Naive B cell (primary cell): ENCODE results near the gene PIP4K2A. TPM values are rescaled to one million over a fixed set of nuclear protein-coding genes. Genes with fewer than 3 reads are reported as not detected.

Experiments used
- ATAC-seq, 2 donors: fragments of 150-1000 bp; cut with Tn5 transposase; 2 replicates each; pipeline ENCODE4 v1.10.0; 2021; ENCODE audit warnings: low read depth in 2 of 2, mild to moderate bottlenecking in 2 of 2, moderate library complexity in 2 of 2
- DNase-seq: peaks from one replicate; pipeline ENCODE4 v3.0.0; 2022
- H3K27ac Mint-ChIP-seq, 6 donors: one replicate each; pipeline ENCODE4 v1.8.0; 2020 to 2022; ENCODE audit warnings: mild to moderate bottlenecking in 6 of 6, mixed read lengths in 6 of 6, moderate library complexity in 5 of 6, inconsistent platforms in 2 of 6
- H3K27me3 Mint-ChIP-seq, 3 donors: one replicate each; pipeline ENCODE4 v1.8.0; 2021 to 2022; ENCODE audit warnings: mixed read lengths in 3 of 3, mild to moderate bottlenecking in 1 of 3
- H3K36me3 Mint-ChIP-seq, 2 donors: one replicate each; pipeline ENCODE4 v1.8.0; 2020 to 2022; ENCODE audit warnings: mixed read lengths in 2 of 2, inconsistent platforms in 1 of 2, mild to moderate bottlenecking in 1 of 2
- H3K4me1 Mint-ChIP-seq, 3 donors: one replicate each; pipeline ENCODE4 v1.8.0; 2020 to 2022; ENCODE audit warnings: mixed read lengths in 3 of 3, inconsistent platforms in 1 of 3, mild to moderate bottlenecking in 1 of 3, moderate library complexity in 1 of 3
- H3K4me3 Mint-ChIP-seq, 8 donors: one replicate each; pipeline ENCODE4 v1.8.0; 2020 to 2022; ENCODE audit warnings: mild to moderate bottlenecking in 8 of 8, mixed read lengths in 8 of 8, moderate library complexity in 8 of 8, inconsistent platforms in 2 of 8
- H3K9me3 Mint-ChIP-seq, 7 donors: one replicate each; pipeline ENCODE4 v1.8.0; 2020 to 2022; ENCODE audit warnings: mixed read lengths in 7 of 7, mild to moderate bottlenecking in 5 of 7, inconsistent platforms in 2 of 7, moderate library complexity in 1 of 7
- polyA plus RNA-seq, 6 donors: library from polyadenylated mRNA; unstranded; fragments of 300-500 nt; fragmentation: Illumina TruSeq; gene quantifications; one replicate each; pipeline ENCODE4 v1.2.3, GENCODE V29; 2021; ENCODE audit warnings: low read depth in 6 of 6

PIP4K2A gene
- polyA plus RNA-seq, 6 donors from 2014 or later = 16.8 to 45.7 (median 26.3) TPM

DNA sequence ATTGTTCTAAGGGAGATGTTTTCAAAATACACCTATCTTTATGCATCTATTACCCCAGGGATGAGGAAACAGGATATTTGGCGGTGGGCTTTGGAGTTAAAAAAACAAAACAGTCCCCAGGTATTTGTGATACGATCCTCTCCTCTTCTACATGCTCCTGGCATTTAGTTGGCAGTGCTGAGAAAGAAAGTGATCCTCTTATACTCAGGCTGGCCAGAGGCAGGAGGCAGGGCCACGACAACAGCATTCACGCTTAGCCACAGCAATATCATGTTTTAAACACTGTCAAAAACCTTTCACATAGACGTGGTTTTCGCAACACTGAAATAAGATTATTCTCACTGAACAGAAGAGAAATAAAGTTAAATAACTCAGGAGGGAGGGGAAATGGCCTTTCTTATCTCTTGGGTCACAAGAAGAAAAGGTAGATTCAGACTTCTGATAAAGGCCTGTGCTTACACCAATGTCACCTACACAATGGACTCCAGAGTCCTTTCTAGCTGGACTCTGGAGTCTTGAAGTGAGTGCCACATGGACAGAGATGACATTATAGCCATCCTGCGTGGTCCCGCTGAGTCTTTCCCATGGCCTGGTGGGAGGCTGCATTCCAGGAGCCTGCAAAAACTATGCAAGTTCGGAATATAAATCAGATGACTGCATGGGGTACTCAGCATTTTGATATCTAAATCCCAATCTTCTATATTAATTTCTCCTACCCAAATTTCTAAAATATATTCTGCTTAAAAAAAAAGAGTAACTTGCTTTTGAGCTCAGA, 88.7 kb downstream of the PIP4K2A start:
- Mint-ChIP-seq H3K27ac (peak overlapping the region in 2 of 6 donors; percentile 49 to 95), H3K4me3 (peak overlapping the region in 2 of 8 donors; percentile 18 to 40), H3K9me3 (peaks cover 0 to 3% (median 0%) of the 10 kb centered on the region in 7 donors), H3K36me3 (peaks cover 0 to 8% of the 10 kb centered on the region in 2 donors), H3K27me3 (no peaks in the 10 kb centered on the region), H3K4me1 (peaks cover 49 to 82% (median 69%) of the 10 kb centered on the region in 3 donors)
- ATAC-seq (no peak), DNase-seq (no peak)

DNA sequence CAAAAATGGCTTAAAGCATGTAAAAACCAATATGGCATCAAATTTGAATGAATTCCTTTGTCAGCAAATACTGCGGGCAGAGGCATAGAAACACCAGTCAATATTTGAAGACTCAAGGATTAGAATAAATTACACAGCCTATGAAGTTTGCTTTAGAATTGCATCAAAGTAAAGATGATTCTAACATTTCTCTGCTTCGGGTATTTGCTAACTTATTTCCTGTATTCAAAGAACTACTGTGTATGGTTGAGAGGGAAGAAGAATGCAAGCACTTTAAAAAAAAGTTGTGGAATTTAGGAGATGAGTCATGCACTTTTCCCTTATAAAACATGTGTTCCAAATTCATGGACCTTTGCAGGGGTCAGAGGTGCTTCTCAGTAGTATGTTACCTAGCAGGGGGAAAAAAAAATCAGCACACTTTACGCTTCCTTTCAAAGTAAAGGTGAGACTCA, 90.1 kb downstream of the PIP4K2A start:
- H3K9me3 Mint-ChIP-seq = peaks cover 0 to 2% (median 0%) of the 10 kb centered on the region in 7 donors
- ATAC-seq (no peak), DNase-seq (no peak)
- peaks cover 44 to 82% (median 67%) of the 10 kb centered on the region in 3 donors for H3K4me1 Mint-ChIP-seq
- no peaks in the 10 kb centered on the region for H3K27me3 Mint-ChIP-seq
- H3K4me3 Mint-ChIP-seq = no peak overlapping the region
- H3K36me3 Mint-ChIP-seq = peaks cover 0 to 8% of the 10 kb centered on the region in 2 donors
- H3K27ac Mint-ChIP-seq = peak overlapping the region in 4 of 6 donors; percentile 44 to 69 (median 50)

DNA sequence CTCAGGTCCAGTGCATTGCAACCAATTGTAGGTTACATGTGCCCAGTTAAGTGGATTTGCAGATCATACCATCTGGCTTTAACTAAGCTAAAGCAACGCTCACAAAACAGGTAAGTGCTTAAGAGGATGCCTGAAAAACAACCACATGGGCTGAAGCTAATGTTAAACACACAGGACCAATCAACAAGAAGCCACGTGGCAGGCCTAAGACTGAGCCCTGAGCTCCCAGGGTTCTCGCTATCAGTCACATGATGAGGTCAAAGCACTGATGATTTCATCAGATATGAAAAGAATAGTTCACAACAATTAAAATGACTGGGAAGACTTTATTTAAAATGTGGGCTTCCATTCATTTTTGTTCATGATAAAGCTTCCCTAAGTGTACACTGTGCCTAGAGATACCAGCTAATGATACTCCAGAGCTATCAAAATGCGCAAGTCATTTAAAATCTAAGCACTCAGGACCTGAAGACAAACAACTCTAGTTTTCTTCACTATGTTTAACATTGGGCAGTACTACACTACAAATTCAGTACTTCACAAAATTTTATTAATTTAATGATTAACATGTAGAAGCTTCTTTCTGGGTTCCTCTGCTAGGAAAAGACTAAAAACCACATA, 90.6 kb downstream of the PIP4K2A start:
- H3K9me3 Mint-ChIP-seq = peaks cover 0 to 2% (median 0%) of the 10 kb centered on the region in 7 donors
- DNase-seq (no peak), ATAC-seq (no peak)
- peaks cover 0 to 8% of the 10 kb centered on the region in 2 donors for H3K36me3 Mint-ChIP-seq
- H3K27me3 Mint-ChIP-seq = no peaks in the 10 kb centered on the region
- peak overlapping the region in 3 of 6 donors; percentile 18 to 50 (median 37) for H3K27ac Mint-ChIP-seq
- H3K4me1 Mint-ChIP-seq = peaks cover 43 to 79% (median 65%) of the 10 kb centered on the region in 3 donors
- no peak overlapping the region for H3K4me3 Mint-ChIP-seq

GRCh38 chr10:22622242-22622806, 92.1 kb downstream of the PIP4K2A start:
- peaks cover 50 to 83% (median 74%) of the 10 kb centered on the region in 3 donors for H3K4me1 Mint-ChIP-seq
- H3K27me3 Mint-ChIP-seq = no peaks in the 10 kb centered on the region
- peaks cover 0 to 4% (median 0%) of the 10 kb centered on the region in 7 donors for H3K9me3 Mint-ChIP-seq
- no peak for DNase-seq
- H3K4me3 Mint-ChIP-seq = peak overlapping the region in 1 of 8 donors; percentile 25
- no peak for ATAC-seq
- peak overlapping the region in 2 of 6 donors; percentile 50 to 84 for H3K27ac Mint-ChIP-seq
- H3K36me3 Mint-ChIP-seq = peaks cover 0 to 8% of the 10 kb centered on the region in 2 donors

DNA sequence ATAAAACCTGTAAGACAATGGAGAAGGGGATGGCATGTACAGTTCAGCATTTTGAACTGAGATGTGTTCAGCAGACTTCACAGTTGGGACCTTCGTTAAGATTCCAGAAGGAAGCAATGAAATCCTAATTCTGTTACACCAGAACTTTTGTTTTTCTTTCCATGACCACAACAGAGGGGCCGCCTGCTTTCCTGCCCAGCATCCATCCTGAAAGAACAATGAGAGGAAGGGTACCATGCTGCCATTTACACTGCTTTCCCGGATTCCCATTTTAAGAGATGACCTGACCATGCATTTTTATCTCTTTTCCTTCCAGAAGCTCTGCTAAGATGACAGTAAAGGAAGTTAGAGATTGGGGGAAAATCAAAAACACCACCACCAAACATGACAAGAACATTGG, 92.7 kb downstream of the PIP4K2A start:
- Mint-ChIP-seq H3K27ac (peak overlapping the region in 3 of 6 donors; percentile 20 to 84 (median 63)), H3K27me3 (no peaks in the 10 kb centered on the region), H3K36me3 (peaks cover 0 to 8% of the 10 kb centered on the region in 2 donors), H3K4me3 (no peak overlapping the region), H3K4me1 (peaks cover 44 to 83% (median 69%) of the 10 kb centered on the region in 3 donors), H3K9me3 (peaks cover 0 to 4% (median 0%) of the 10 kb centered on the region in 7 donors)
- no peak for DNase-seq
- ATAC-seq = no peak

DNA sequence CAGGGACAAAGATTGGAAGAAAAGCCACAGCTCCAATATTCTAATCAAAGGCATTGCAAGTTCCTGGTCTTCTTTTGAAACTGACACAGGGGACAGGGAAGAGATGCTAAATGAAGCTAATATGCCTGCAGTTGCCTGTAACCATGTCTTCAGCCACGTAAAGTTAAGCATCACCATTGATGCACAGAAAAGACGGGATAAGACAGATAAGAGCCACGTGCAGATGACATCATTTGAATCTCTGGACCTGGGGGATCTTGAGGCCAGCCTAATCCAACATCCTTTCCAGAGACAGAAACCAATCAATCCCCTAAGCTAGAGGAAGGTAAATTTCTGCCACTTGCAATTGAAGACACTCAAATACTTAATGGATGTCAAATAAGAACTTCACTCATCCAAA, 93.4 kb downstream of the PIP4K2A start:
- no peak overlapping the region for H3K4me3 Mint-ChIP-seq
- ATAC-seq (no peak), DNase-seq (no peak)
- H3K27me3 Mint-ChIP-seq = no peaks in the 10 kb centered on the region
- H3K4me1 Mint-ChIP-seq = peaks cover 44 to 82% (median 64%) of the 10 kb centered on the region in 3 donors
- peaks cover 0 to 8% of the 10 kb centered on the region in 2 donors for H3K36me3 Mint-ChIP-seq
- peaks cover 0 to 4% (median 0%) of the 10 kb centered on the region in 7 donors for H3K9me3 Mint-ChIP-seq
- peak overlapping the region in 4 of 6 donors; percentile 3 to 84 (median 20) for H3K27ac Mint-ChIP-seq

GRCh38 chr10:22620140-22620857, 94.1 kb downstream of the PIP4K2A start:
- DNase-seq = no peak
- no peak overlapping the region for H3K4me3 Mint-ChIP-seq
- H3K36me3 Mint-ChIP-seq = peaks cover 0 to 8% of the 10 kb centered on the region in 2 donors
- peak overlapping the region in 4 of 6 donors; percentile 13 to 84 (median 29) for H3K27ac Mint-ChIP-seq
- peaks cover 49 to 82% (median 64%) of the 10 kb centered on the region in 3 donors for H3K4me1 Mint-ChIP-seq
- peaks cover 0 to 4% (median 0%) of the 10 kb centered on the region in 7 donors for H3K9me3 Mint-ChIP-seq
- no peak for ATAC-seq
- H3K27me3 Mint-ChIP-seq = no peaks in the 10 kb centered on the region

DNA sequence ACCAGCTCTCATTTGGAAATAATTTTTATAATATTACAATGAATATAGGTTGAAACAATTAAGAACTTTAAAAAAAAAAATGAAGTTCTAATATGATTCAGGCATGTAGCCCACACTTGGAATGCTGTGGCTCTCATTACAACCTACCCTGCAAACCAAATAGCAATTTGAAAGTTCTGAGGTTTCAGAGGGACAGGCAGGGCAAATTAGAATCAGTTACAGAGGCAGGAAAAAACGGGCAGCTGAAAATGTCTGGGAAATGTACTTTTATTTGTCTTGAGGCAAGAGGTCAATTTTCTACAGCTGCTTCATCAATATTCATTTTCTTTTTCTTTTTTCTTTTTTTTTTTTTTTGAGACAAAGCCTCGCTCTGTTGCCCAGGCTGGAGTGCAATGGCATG, 95.3 kb downstream of the PIP4K2A start:
- H3K27me3 Mint-ChIP-seq = no peaks in the 10 kb centered on the region
- H3K36me3 Mint-ChIP-seq = peaks cover 0 to 8% of the 10 kb centered on the region in 2 donors
- DNase-seq (no peak), ATAC-seq (no peak)
- H3K27ac Mint-ChIP-seq = peak overlapping the region in 2 of 6 donors; percentile 50 to 53
- H3K4me1 Mint-ChIP-seq = peaks cover 49 to 83% (median 71%) of the 10 kb centered on the region in 3 donors
- H3K4me3 Mint-ChIP-seq = no peak overlapping the region
- H3K9me3 Mint-ChIP-seq = peaks cover 0 to 4% (median 0%) of the 10 kb centered on the region in 7 donors

GRCh38 chr10:22618078-22618785, 96.1 kb downstream of the PIP4K2A start:
- Mint-ChIP-seq H3K36me3 (peaks cover 0 to 6% of the 10 kb centered on the region in 2 donors), H3K4me3 (peak overlapping the region in 4 of 8 donors; percentile 4 to 32 (median 28)), H3K27me3 (no peaks in the 10 kb centered on the region), H3K4me1 (peaks cover 54 to 83% (median 74%) of the 10 kb centered on the region in 3 donors), H3K9me3 (peaks cover 0 to 4% (median 0%) of the 10 kb centered on the region in 7 donors), H3K27ac (peak overlapping the region in 4 of 6 donors; percentile 1 to 60 (median 44))
- no peak for ATAC-seq
- DNase-seq = no peak

DNA sequence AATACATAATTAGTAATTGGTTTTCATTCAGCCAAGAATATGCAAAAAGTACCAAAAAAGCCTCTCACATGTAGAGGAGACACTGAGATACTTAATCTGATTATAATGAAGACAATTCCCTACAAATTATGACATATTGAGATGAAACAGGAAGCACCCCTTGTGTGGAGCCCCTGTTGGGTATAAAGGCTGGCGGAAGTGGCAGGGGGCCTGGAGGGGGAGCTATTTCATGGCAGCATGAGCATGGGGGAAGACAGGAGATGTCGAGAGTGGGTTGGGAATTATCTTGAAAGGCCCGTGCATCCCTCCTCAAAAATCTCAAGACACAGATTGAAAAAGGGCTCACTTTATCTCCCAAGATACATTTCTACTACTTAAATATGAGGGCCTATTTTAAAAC, 96.9 kb downstream of the PIP4K2A start:
- Mint-ChIP-seq H3K27ac (peak overlapping the region; percentile 49 to 87 (median 73)), H3K27me3 (no peaks in the 10 kb centered on the region), H3K4me1 (peaks cover 57 to 85% (median 74%) of the 10 kb centered on the region in 3 donors), H3K36me3 (peaks cover 0 to 5% of the 10 kb centered on the region in 2 donors), H3K4me3 (peak overlapping the region in 5 of 8 donors; percentile 8 to 43 (median 9)), H3K9me3 (peaks cover 0 to 4% (median 0%) of the 10 kb centered on the region in 7 donors)
- no peak for DNase-seq
- ATAC-seq = no peak

GRCh38 chr10:22617051-22617450, 97.3 kb downstream of the PIP4K2A start:
- peak overlapping the region in 3 of 6 donors; percentile 49 to 63 (median 53) for H3K27ac Mint-ChIP-seq
- peaks cover 61 to 90% (median 77%) of the 10 kb centered on the region in 3 donors for H3K4me1 Mint-ChIP-seq
- no peaks in the 10 kb centered on the region for H3K27me3 Mint-ChIP-seq
- H3K4me3 Mint-ChIP-seq = peak overlapping the region in 1 of 8 donors; percentile 16
- peaks cover 0 to 4% (median 0%) of the 10 kb centered on the region in 7 donors for H3K9me3 Mint-ChIP-seq
- ATAC-seq (no peak), DNase-seq (no peak)
- peaks cover 0 to 10% of the 10 kb centered on the region in 2 donors for H3K36me3 Mint-ChIP-seq
